Body of pancreas (tissue), 4 donors: ENCODE measurements around the gene MAX. TPM values are rescaled to one million over a fixed set of nuclear protein-coding genes. Genes with fewer than 3 reads are reported as not detected.

Source experiments
- ATAC-seq: fragments of 150-250 bp; one replicate; pipeline ENCODE4 v1.9.1; 2016
- DNase-seq, 4 donors: peaks; one replicate each; pipeline ENCODE4 v3.0.0-alpha.2; 2019
- H3K27ac ChIP-seq, 4 donors: fragments of 200-600 bp; sonication (generic); 1 replicate in 3 of 4; 2 replicates in 1 of 4; pipeline versions ENCODE4 v1.5.1 to v1.6.1; 2016 to 2019; ENCODE audit warnings: mild to moderate bottlenecking in 1 of 4, mixed read lengths in 1 of 4, moderate library complexity in 1 of 4
- H3K27me3 ChIP-seq, 2 donors: fragments of 200-600 bp; sonication (generic); one replicate each; pipeline ENCODE4 v1.6.0; 2016; ENCODE audit warnings: mild to moderate bottlenecking in 1 of 2
- H3K36me3 ChIP-seq, 2 donors: fragments of 200-600 bp; sonication (generic); replicated peaks in 1 of 2; 2 replicates each; pipeline ENCODE4 v1.5.1; 2016; ENCODE audit warnings: low read depth in 2 of 2; ENCODE audit not compliant: insufficient read depth in 1 of 2
- H3K4me1 ChIP-seq: fragments of 200-600 bp; sonication (generic); one replicate; pipeline ENCODE4 v1.6.0; 2016
- H3K4me3 ChIP-seq, 2 donors: fragments of 200-600 bp; sonication (generic); 1 replicate in 1 of 2; 2 replicates in 1 of 2; pipeline ENCODE4 v1.5.1; 2016 to 2019
- H3K9me3 ChIP-seq, 3 donors: fragments of 200-600 bp; sonication (generic); 1 replicate in 2 of 3; 2 replicates in 1 of 3; pipeline ENCODE4 v1.5.1; 2016
- CTCF ChIP-seq, 7 experiments: fragments of 450-650 bp in 4 of 7; fragments of 200-600 bp in 3 of 7; sonication (generic) in 3 of 7; IDR thresholded peaks; one replicate each; pipeline ENCODE4 v1.5.1; 2016 to 2019; ENCODE audit warnings: antibody characterized with exemption in 7 of 7
- POLR2A ChIP-seq, 3 donors: fragments of 450-650 bp; IDR thresholded peaks; one replicate each; pipeline ENCODE4 v1.6.1; 2016; ENCODE audit warnings: antibody characterized with exemption in 3 of 3, mild to moderate bottlenecking in 2 of 3
- WGBS, 2 donors: methylation state at CpG; one replicate each; pipeline ENCODE4 v1.1.5; 2017; 5-methylcytosine and 5-hydroxymethylcytosine counted together
- intact Hi-C: fragments of 100-400 bp; cut with DNase I; formaldehyde crosslinking; loops from one replicate; pipeline ENCODE4 v1.15.1; 2023
- total RNA-seq, 2 donors: library from RNA; depleted of rRNA; stranded (reverse); fragments of >200 nt; gene quantifications; one replicate each; pipeline ENCODE4 v1.1.0, GENCODE V29; 2016

The MAX gene
- total RNA-seq, 2 donors from 2014 or later: 28.8 to 30.0 TPM

- Histone ChIP-seq H3K9me3 (no peaks in the 10 kb centered on the region), H3K27ac (no peak overlapping the region), H3K4me3 (no peak overlapping the region), H3K36me3 (peaks cover 5% of the 10 kb centered on the region in 2 donors), H3K4me1 (no peaks in the 10 kb centered on the region), H3K27me3 (no peaks in the 10 kb centered on the region)
- TF ChIP-seq POLR2A (IDR thresholded peaks at IDR 0.05) (no peak), CTCF (IDR thresholded peaks at IDR 0.05) (no peak)
- no peak for DNase-seq
- ATAC-seq: no peak
- intact Hi-C loops: no loop called here
- 90 to 92% methylated on average over 6 to 7 of the region's 7 CpGs for WGBS, 2 donors
Measured at GRCh38 chr14:65041434-65041915, 60.8 kb downstream of the MAX start.

GRCh38 chr14:65040666-65041433 is 61.5 kb downstream of the MAX start:
- no peaks in the 10 kb centered on the region for H3K9me3 ChIP-seq
- H3K36me3 ChIP-seq: peaks cover 5% of the 10 kb centered on the region in 2 donors
- ATAC-seq (no peak), DNase-seq (no peak)
- H3K4me3 ChIP-seq: no peak overlapping the region
- intact Hi-C loops: no loop called here
- H3K4me1 ChIP-seq: no peaks in the 10 kb centered on the region
- TF ChIP-seq CTCF (IDR thresholded peaks at IDR 0.05) (no peak), POLR2A (IDR thresholded peaks at IDR 0.05) (no peak)
- no peaks in the 10 kb centered on the region for H3K27me3 ChIP-seq
- WGBS, 2 donors: 86 to 97% methylated on average over 9 of the region's 9 CpGs
- no peak overlapping the region for H3K27ac ChIP-seq

GRCh38 chr14:65038966-65039365 is 63.4 kb downstream of the MAX start:
- intact Hi-C loops: no loop called here
- ATAC-seq: no peak
- Histone ChIP-seq H3K27ac (no peak overlapping the region), H3K4me3 (no peak overlapping the region), H3K4me1 (no peaks in the 10 kb centered on the region), H3K27me3 (no peaks in the 10 kb centered on the region), H3K36me3 (no peaks in the 10 kb centered on the region), H3K9me3 (no peaks in the 10 kb centered on the region)
- no peak for DNase-seq
- 90 to 94% methylated on average over 2 of the region's 2 CpGs for whole genome bisulfite sequencing, 2 donors
- TF ChIP-seq CTCF (IDR thresholded peaks at IDR 0.05): no peak
- TF ChIP-seq POLR2A (IDR thresholded peaks at IDR 0.05): no peak

- WGBS, 2 donors: 39 to 42% methylated on average over 4 of the region's 4 CpGs
- no peak for TF ChIP-seq CTCF (IDR thresholded peaks at IDR 0.05)
- TF ChIP-seq POLR2A (IDR thresholded peaks at IDR 0.05): no peak
- no peaks in the 10 kb centered on the region for H3K9me3 ChIP-seq
- H3K27ac ChIP-seq: no peak overlapping the region
- DNase-seq: peak; percentile 24 to 44 (median 36)
- peak; percentile 27 for ATAC-seq
- H3K4me1 ChIP-seq: no peaks in the 10 kb centered on the region
- no peaks in the 10 kb centered on the region for H3K27me3 ChIP-seq
- intact Hi-C loops: no loop called here
- no peak overlapping the region for H3K4me3 ChIP-seq
- peaks cover 0 to 3% of the 10 kb centered on the region in 2 donors for H3K36me3 ChIP-seq
Measured at GRCh38 chr14:65035049-65035448, 67.3 kb downstream of the MAX start.

GRCh38 chr14:65034021-65034420 is 68.3 kb downstream of the MAX start:
- Histone ChIP-seq H3K4me3 (no peak overlapping the region), H3K27me3 (no peaks in the 10 kb centered on the region), H3K27ac (no peak overlapping the region), H3K36me3 (peaks cover 0 to 3% of the 10 kb centered on the region in 2 donors), H3K4me1 (no peaks in the 10 kb centered on the region), H3K9me3 (no peaks in the 10 kb centered on the region)
- 91% methylated on average over 4 of the region's 4 CpGs for WGBS, 2 donors
- DNase-seq (no peak), ATAC-seq (no peak)
- intact Hi-C loops: no loop called here
- no peak for TF ChIP-seq POLR2A (IDR thresholded peaks at IDR 0.05)
